MCF 10A (cell line): ENCODE measurements around the gene KRT74. TPM values are rescaled to one million over a fixed set of nuclear protein-coding genes. Genes with fewer than 3 reads are reported as not detected.

Experiments used
- BruUV-seq: library from RNA; stranded (reverse); fragments of 400-500 nt; replicated peaks from 2 replicates; lab custom pipeline; 2021; lab: Mats Ljungman, UMichigan
- CTCF ChIA-PET: fragments of 300-600 bp; sonication (Branson Sonifier 250); formaldehyde crosslinking; extraction: SDS; loops from one replicate; lab custom pipeline; 2021; ENCODE audit warnings: antibody characterized with exemption, inconsistent platforms; lab: Yijun Ruan, JAX
- POLR2A ChIA-PET: fragments of 300-600, 350-650 bp; sonication (Branson Sonifier 250); formaldehyde crosslinking; extraction: SDS; loops from one replicate; lab custom pipeline; 2020; ENCODE audit warnings: antibody characterized with exemption, inconsistent platforms; lab: Yijun Ruan, JAX
- DNase-seq: peaks from one replicate; pipeline ENCODE4 v3.0.0-alpha.2; 2018; ENCODE audit not compliant: unreplicated experiment
- H3K27ac Mint-ChIP-seq: one replicate; pipeline ENCODE4 v1.8.0; 2022; ENCODE audit warnings: mild to moderate bottlenecking, low read depth, mixed read lengths; ENCODE audit not compliant: unreplicated experiment
- H3K27me3 Mint-ChIP-seq: one replicate; pipeline ENCODE4 v1.8.0; 2022; ENCODE audit warnings: mixed read lengths; ENCODE audit not compliant: insufficient read depth, unreplicated experiment
- H3K36me3 Mint-ChIP-seq: one replicate; pipeline ENCODE4 v1.8.0; 2022; ENCODE audit warnings: mild to moderate bottlenecking, moderate library complexity, mixed read lengths; ENCODE audit not compliant: insufficient read depth, unreplicated experiment
- H3K4me1 Mint-ChIP-seq: one replicate; pipeline ENCODE4 v1.8.0; 2022; ENCODE audit warnings: mixed read lengths; ENCODE audit not compliant: insufficient read depth, unreplicated experiment
- H3K4me3 Mint-ChIP-seq: one replicate; pipeline ENCODE4 v1.8.0; 2022; ENCODE audit warnings: mild to moderate bottlenecking, moderate library complexity, mixed read lengths; ENCODE audit not compliant: unreplicated experiment
- H3K9me3 Mint-ChIP-seq: one replicate; pipeline ENCODE4 v1.8.0; 2022; ENCODE audit warnings: mixed read lengths; ENCODE audit not compliant: unreplicated experiment
- CTCF ChIP-seq: fragments of 200-600 bp; IDR thresholded peaks from one replicate; pipeline ENCODE4 v1.8.0; 2022; ENCODE audit warnings: antibody characterized with exemption, mild to moderate bottlenecking; ENCODE audit not compliant: unreplicated experiment
- intact Hi-C: fragments of 100-400 bp; cut with micrococcal nuclease; formaldehyde crosslinking; loops from 2 replicates; pipeline ENCODE4 v1.14.1; 2022
- total RNA-seq: library from RNA; stranded (reverse); gene quantifications from 2 replicates; pipeline ENCODE4 v1.2.3, GENCODE V29; 2022

KRT74 gene
- total RNA-seq, 1 experiment from 2014 or later, result not detected

GRCh38 chr12:52558781-52559445 is 14.7 kb downstream of the KRT74 start:
- no peak for TF ChIP-seq CTCF
- BruUV-seq, result no TSS peak
- Mint-ChIP-seq H3K9me3 (no peaks in the 10 kb centered on the region), H3K27me3 (peaks cover 25% of the 10 kb centered on the region), H3K4me1 (no peaks in the 10 kb centered on the region), H3K36me3 (no peaks in the 10 kb centered on the region), H3K27ac (no peak overlapping the region), H3K4me3 (no peak overlapping the region)
- intact Hi-C loops, result no loop called here
- ChIA-PET POLR2A (no interaction called here), CTCF (no interaction called here)
- no peak for DNase-seq

GRCh38 chr12:52557476-52557875 is 16.2 kb downstream of the KRT74 start:
- no peak for TF ChIP-seq CTCF
- BruUV-seq, result no TSS peak
- H3K27me3 Mint-ChIP-seq, result peaks cover 25% of the 10 kb centered on the region

GRCh38 chr12:52555577-52555976 is 18.1 kb downstream of the KRT74 start:
- ChIA-PET CTCF (interaction anchor here (0.6 to 1.4 kb wide), 4 partner anchors 22 to 471 kb away, joined by 3 to 6 read pairs (median 4); no protein-coding TSS in a partner anchor), POLR2A (no interaction called here)
- intact Hi-C loops, result no loop called here
- Mint-ChIP-seq H3K9me3 (no peaks in the 10 kb centered on the region), H3K4me3 (no peak overlapping the region), H3K36me3 (no peaks in the 10 kb centered on the region), H3K4me1 (no peaks in the 10 kb centered on the region), H3K27me3 (peaks cover 25% of the 10 kb centered on the region), H3K27ac (no peak overlapping the region)
- TF ChIP-seq CTCF, result no peak
- no TSS peak for BruUV-seq
- no peak for DNase-seq

More at GRCh38 chr12:52557476-52557875, 16.2 kb downstream of the KRT74 start:
- intact Hi-C loops, result no loop called here
- POLR2A ChIA-PET, result no interaction called here
- Mint-ChIP-seq H3K27ac (no peak overlapping the region), H3K36me3 (no peaks in the 10 kb centered on the region), H3K4me3 (no peak overlapping the region), H3K4me1 (no peaks in the 10 kb centered on the region), H3K9me3 (no peaks in the 10 kb centered on the region)
- CTCF ChIA-PET, result interaction anchor here (0.7 to 1.0 kb wide), 2 partner anchors 26 to 706 kb away, joined by 4 read pairs; no protein-coding TSS in a partner anchor
- DNase-seq, result no peak

GRCh38 chr12:52552681-52553195 is 20.9 kb downstream of the KRT74 start, which contains the start of gene KRT71:
TSS of gene KRT71 (minus strand) at chr12:52553145. CDS start at chr12:52553077, 68 bp downstream.
- intact Hi-C loops, result no loop called here
- Mint-ChIP-seq H3K27ac (no peak within 1 kb of the TSS), H3K4me3 (no peak within 1 kb of the TSS), H3K4me1 (no peaks in the 10 kb centered on the region), H3K36me3 (no peaks in the 10 kb centered on the region), H3K9me3 (no peaks in the 10 kb centered on the region), H3K27me3 (peaks cover 25% of the 10 kb centered on the region)
- ChIA-PET POLR2A (no interaction called here), CTCF (interaction anchor here (0.7 kb wide), 1 partner anchor 700 kb away, joined by 3 read pairs; no protein-coding TSS in a partner anchor)
- BruUV-seq, result no TSS peak
- DNase-seq, result no peak
- TF ChIP-seq CTCF, result no peak
